ENCODE results near the gene SPPL3. TPM values are rescaled to one million over a fixed set of nuclear protein-coding genes. Genes with fewer than 3 reads are reported as not detected.

SPPL3 gene
- total RNA-seq, 2 donors from 2014 or later = 33.7 to 34.5 TPM

- H3K27ac Mint-ChIP-seq = peak overlapping the region; percentile 36
- H3K27me3 Mint-ChIP-seq = no peaks in the 10 kb centered on the region
- no peaks in the 10 kb centered on the region for H3K9me3 Mint-ChIP-seq
- H3K36me3 Mint-ChIP-seq (ENCODE audit: low read depth) = peaks cover 62% of the 10 kb centered on the region
- peaks cover 17% of the 10 kb centered on the region for H3K4me1 Mint-ChIP-seq
- peak overlapping the region; percentile 15 for H3K4me3 Mint-ChIP-seq
- peak; percentile 77 for ATAC-seq (replicated peaks)
Measured at GRCh38 chr12:120713861-120714482, 190.2 kb downstream of the SPPL3 start.

GRCh38 chr12:120712610-120713009 is 191.5 kb downstream of the SPPL3 start:
- H3K9me3 Mint-ChIP-seq = no peaks in the 10 kb centered on the region
- peak overlapping the region; percentile 88 for H3K4me3 Mint-ChIP-seq
- peaks cover 48% of the 10 kb centered on the region for H3K36me3 Mint-ChIP-seq (ENCODE audit: low read depth)
- H3K4me1 Mint-ChIP-seq = peaks cover 17% of the 10 kb centered on the region
- H3K27me3 Mint-ChIP-seq = no peaks in the 10 kb centered on the region
- no peak for ATAC-seq (replicated peaks)
- no peak overlapping the region for H3K27ac Mint-ChIP-seq

Other genes with a start within 250 kb of the SPPL3 start
- gene MLEC, start 217.2 kb downstream of the SPPL3 start, total RNA-seq = 10 to 100 TPM; 58.6 to 90.5 TPM
- gene UNC119B, start 193.9 kb downstream of the SPPL3 start, total RNA-seq = 10 to 100 TPM; 23.8 to 31.1 TPM
- 10 to 100 TPM; 13.2 to 16.2 TPM for gene ACADS, start 178.5 kb downstream of the SPPL3 start, total RNA-seq
- not detected for gene HNF1A, start 74.2 kb upstream of the SPPL3 start, total RNA-seq
- gene C12orf43, start 112.1 kb upstream of the SPPL3 start, total RNA-seq = 10 to 100 TPM; 15.6 to 26.8 TPM
- gene OASL, start 134.9 kb upstream of the SPPL3 start, total RNA-seq = 1 to 10 TPM; 4.0 to 5.2 TPM
- gene P2RX7, start 228.5 kb upstream of the SPPL3 start, total RNA-seq = 1 to 10 TPM; 3.8 to 6.4 TPM

Data from activated T-helper 17 cell treated with anti-CD3 and anti-CD28 coated beads, Interleukin-2, amount 50 U/mL, for 72 hours (primary cell).